Activated T-cell treated with anti-CD3 and anti-CD28 coated beads for 24 hours (primary cell): ENCODE data around the gene PNPLA7.
A peak's percentile ranks its signal among the peaks of the same experiment; 100 is the strongest.
"Not testable (repeated sequence)": the region's sequence is repeated elsewhere in the genome, so short reads cannot be mapped to it uniquely, and the experiment has no call there.

ENCODE experiments used
- DNase-seq: peaks from one replicate; pipeline ENCODE4 v3.0.0-alpha.2; 2020; ENCODE audit warnings: low read depth

Gene PNPLA7

DNA sequence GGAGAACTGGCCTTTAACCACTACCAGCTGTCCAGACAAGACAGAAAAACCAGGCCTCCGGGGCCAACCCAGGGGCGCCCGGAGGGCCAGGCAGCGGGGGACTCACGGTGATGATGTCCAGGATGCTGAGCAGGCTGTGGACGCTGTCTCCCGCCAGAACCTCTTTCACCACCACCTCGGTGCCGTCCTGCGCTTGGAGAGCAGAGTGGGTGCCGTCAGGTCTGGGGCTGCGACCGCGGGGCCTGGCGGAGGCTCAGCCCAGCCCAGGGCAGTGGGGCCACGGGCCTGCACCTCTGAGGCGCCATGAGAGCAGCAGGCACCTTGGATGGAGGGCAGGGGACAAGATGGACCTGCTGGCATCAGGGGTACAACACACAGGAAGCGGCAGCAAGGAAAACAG, 9.7 kb downstream of the PNPLA7 start:
- no peak for DNase-seq

- DNase-seq = no peak
Measured at GRCh38 chr9:137538058-137538457, 12.1 kb downstream of the PNPLA7 start.

DNA sequence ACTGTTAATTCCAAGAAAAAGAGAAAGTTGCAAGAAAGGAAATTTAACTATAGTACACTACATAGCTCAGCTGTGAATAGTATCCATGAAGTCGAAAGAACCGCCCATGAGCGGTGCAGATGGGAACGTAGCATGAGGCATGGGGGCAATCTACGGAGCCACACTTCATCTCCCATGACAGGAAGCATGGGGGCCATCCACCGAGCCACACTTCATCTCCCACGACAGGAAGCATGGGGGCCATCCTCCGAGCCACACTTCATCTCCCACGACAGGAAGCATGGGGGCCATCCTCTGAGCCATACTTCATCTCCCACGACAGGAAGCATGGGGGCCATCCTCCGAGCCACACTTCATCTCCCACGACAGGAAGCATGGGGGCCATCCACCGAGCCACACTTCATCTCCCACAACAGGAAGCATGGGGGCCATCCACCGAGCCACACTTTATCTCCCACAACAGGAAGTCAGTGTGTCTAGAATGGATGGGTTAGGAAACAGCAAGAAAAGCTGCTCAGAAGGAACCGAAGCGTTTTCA, 13.5 kb downstream of the PNPLA7 start:
- DNase-seq = not testable (repeated sequence)

- no peak for DNase-seq
Measured at GRCh38 chr9:137535120-137535428, 15.1 kb downstream of the PNPLA7 start.

DNA sequence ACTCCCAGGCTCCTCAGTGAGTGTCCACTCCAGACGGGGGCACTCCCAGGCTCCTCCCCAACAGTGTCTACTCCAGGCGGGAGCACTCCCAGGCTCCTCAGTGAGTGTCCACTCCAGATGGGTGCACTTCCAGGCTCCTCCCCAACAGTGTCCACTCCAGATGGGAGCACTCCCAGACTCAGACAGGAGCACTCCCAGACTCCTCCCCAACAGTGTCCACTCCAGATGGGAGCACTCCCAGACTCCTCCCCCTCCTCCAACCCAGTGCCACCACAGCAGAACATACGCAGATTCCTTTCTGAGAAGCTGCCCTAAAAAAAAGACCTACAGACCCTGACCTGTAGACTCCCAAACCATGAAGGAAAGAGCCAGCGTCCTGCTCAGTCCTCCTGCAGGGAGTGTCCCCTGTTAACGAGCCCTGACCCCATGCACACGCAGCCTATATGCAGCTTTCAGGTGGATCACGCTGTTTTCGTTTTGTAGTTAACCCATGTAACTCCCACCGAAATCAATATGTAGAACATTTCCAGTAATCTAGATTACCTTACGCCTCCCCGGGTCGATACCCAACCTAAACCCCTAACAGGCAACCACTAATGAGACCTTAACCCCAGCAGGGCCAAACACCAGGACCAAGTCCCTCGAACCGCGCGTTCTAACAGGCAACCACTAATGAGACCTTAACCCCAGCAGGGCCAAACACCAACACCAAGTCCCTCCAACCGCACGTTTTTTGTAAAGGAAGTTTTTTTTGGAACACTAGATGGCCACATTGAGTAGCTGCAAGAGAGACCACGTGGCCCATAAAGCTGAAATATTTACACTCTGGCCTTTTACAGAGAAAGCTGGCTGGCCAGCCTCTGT, 15.7 kb downstream of the PNPLA7 start:
- peak; percentile 23 for DNase-seq

DNA sequence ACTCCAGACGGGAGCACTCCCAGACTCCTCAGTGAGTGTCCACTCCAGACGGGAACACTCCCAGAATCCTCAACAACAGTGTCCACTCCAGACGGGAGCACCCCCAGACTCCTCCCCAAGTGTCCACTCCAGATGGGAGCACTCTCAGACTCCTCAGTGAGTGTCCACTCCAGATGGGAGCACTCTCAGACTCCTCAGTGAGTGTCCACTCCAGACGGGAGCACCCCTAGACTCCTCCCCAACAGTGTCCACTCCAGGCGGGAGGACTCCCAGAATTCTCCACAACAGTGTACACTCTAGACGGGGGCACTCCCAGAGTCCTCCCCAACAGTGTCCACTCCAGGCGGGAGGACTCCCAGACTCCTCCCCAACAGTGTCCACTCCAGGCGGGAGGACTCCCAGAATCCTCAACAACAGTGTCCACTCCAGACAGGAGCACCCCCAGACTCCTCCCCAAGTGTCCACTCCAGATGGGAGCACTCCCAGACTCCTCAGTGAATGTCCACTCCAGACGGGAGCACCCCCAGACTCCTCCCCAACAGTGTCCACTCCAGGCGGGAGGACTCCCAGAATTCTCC, 17.2 kb downstream of the PNPLA7 start:
- DNase-seq = not testable (repeated sequence)

GRCh38 chr9:137531099-137531765, 19.0 kb downstream of the PNPLA7 start:
- DNase-seq = no peak

DNA sequence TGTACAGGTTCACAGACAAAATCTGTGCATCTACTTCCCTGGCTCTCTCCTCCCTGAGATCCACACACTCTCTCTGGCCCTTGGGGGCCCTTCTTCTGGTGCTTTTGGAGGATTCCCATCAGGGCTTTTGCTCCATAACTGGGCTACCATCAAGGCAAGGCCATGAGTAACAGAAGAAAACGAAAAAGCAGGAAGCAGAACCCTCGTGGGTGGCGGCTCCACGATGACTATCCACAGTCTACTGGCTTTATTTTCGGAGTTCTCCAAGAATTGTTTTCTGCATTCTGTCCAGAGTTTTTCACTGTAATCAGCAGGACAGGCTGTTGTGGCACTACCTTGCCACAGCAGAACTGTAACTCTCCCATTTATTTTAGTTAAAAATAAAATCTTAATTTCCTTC, 19.9 kb downstream of the PNPLA7 start:
- no peak for DNase-seq

DNA sequence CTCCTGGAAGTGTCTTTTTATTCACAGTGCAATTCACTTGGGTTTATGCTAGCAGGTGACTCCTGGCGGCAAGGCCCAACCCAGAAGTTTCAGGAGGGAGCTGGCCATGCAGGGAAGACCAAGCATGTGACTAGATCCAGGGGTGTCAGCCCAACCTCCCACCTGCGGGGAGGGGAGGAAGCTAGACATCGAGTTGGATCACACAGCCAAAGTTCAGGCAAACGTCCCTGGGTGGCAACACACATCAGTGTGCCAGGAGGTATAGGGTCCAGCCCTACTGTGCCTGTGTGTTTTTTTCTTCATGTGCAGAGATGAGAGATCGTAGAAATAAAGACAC, 25.3 kb downstream of the PNPLA7 start:
- no peak for DNase-seq

- DNase-seq = no peak
Measured at GRCh38 chr9:137524161-137524980, 25.8 kb downstream of the PNPLA7 start.

- no peak for DNase-seq
Measured at GRCh38 chr9:137522746-137523455, 27.3 kb downstream of the PNPLA7 start.

DNA sequence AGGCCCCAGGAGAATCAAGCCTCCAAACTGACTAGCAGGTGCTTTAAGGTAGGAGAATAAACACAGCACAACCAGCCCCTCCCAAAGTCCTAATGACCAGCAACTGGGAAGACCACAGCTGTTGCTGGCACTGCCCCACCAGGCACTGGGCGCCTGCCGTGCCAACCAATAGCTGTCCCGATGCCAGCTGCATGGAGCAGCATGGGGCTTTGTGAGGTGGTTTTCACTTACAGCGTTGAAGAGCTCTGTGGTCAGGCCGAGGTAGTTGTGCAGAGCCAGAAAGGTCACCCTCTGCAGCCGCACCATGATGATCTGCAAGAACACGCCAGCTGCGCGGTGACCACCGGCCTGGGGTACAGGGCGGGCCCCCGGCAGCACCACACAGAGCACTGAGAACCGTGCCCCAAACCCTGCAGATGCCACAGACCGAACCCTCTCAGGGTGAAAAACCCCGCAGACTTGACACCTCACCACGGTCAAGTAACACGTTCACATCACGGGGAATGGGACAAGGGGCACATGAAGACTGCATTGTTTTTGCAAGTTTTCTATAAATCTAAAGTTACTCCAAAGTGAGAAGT, 28.7 kb downstream of the PNPLA7 start:
- DNase-seq = no peak

GRCh38 chr9:137520614-137521404, 29.4 kb downstream of the PNPLA7 start:
- no peak for DNase-seq

DNA sequence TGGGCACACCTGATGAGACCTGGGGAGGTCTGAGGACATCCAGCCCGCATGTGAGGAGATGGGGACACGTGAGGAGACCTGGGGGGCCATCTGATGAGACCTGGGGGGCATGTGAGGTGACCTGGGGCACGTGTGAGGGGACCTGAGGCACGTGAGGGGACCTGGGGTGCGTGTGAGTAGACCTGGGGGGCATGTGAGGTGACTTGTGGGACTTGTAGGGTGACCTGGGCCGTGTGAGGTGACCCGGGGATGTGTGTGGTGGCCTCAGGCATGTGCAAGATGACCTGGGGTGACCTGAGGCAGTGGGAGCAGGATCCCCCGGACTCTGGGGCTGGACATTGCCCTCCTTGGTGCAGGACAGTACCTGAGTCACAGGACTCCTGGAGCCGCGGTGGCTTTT, 30.6 kb downstream of the PNPLA7 start:
- no peak for DNase-seq

DNA sequence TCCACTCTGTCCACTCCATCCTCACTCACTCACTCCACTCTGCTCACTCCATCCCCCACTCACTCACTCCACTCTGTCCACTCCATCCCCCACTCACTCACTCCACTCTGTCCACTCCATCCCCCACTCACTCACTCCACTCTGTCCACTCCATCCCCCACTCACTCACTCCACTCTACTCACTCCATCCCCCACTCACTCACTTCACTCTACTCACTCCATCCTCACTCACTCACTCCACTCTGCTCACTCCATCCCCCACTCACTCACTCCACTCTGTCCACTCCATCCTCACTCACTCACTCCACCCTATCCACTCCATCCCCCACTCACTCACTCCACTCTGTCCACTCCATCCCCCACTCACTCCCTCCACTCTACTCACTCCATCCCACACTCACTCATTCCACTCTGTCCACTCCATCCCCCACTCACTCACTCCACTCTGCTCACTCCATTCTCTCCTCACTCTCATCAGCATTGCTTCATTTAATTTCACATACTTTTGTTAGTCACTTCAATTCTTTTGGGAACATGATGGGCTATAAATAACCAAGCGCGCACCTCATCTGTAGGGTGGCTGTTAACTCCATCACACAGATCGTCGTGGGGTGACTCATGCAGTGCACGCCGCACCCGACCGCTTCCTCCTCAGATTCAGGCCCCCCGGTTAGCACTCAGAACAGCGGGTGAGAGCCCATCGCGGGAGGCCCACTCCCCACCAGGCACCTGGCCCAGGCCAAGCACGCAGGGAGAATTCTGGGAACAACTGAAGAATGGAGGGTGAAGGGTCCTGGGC, 31.3 kb downstream of the PNPLA7 start:
- DNase-seq = not testable (repeated sequence)

- DNase-seq = no peak
Measured at GRCh38 chr9:137516144-137516917, 33.9 kb downstream of the PNPLA7 start.

GRCh38 chr9:137515338-137515724, 34.9 kb downstream of the PNPLA7 start:
- no peak for DNase-seq

GRCh38 chr9:137514691-137515337, 35.4 kb downstream of the PNPLA7 start:
- no peak for DNase-seq
